ENCODE measurements around the gene EIF4A3.

DNA sequence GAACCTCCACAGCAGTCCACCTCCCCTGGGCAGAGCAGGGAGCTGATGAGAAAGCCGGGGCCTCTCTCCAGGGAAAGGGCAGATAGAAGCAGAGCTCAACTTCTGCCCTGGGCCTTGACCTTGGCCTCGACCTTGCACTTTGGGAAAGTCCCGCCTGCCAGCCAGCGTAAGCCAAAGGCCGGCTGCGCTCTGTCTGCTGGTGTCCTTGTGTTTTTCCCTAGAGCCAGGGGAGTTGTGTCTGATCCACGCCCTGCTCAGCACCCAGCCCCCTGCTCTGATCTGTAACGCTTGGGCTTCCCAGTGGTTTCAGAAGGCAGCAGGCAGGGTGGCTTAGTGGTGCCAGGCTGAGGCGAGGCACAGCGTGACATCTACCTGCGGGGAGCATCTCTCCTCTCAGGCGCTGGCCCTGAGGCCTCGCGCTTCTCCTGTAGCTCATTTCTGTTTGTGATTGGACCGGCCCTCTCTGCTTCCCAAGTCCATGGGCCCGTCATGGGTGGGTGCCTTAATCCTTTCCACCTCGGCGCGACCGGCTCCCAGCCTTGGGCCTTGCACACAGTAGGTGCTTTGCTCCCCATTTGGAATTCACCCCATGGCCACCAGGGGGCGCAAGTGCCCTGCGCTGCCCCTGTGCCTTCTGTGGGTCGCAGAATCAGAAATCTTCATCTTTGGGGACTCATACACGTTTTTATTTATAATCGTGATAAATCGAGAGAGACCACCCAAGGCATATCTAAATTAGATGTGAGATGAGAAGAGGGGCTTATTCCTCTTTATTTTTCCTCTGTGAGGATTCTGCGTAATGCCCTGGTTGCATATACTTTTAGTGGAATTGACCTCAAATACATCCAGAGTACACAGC lies 49.0 kb upstream of the EIF4A3 start:
- TF ChIP-seq CTCF (IDR thresholded peaks at IDR 0.05; ENCODE audit: poor library complexity) (peak; percentile 83), EZH2 (IDR thresholded peaks at IDR 0.05; ENCODE audit: borderline replicate concordance) (no peak), EZH2phosphoT487 (IDR thresholded peaks at IDR 0.05; ENCODE audit: low read depth, severe bottlenecking, unreplicated experiment) (no peak)

Measured in hepatocyte (in vitro differentiated cells).